Glutamatergic neuron (in vitro differentiated cells): Measurements from ENCODE around the gene GNAI1. TPM values are rescaled to one million over a fixed set of nuclear protein-coding genes. Genes with fewer than 3 reads are reported as not detected.

ENCODE experiments used
- DNase-seq: peaks from one replicate; pipeline ENCODE4 v3.0.0; 2022
- H3K27ac Mint-ChIP-seq: one replicate; pipeline ENCODE4 v1.8.0; 2020; ENCODE audit warnings: mild to moderate bottlenecking, mixed read lengths, inconsistent platforms; ENCODE audit not compliant: unreplicated experiment
- H3K27me3 Mint-ChIP-seq: one replicate; pipeline ENCODE4 v1.8.0; 2020; ENCODE audit warnings: mild to moderate bottlenecking, moderate library complexity, mixed read lengths, inconsistent platforms; ENCODE audit not compliant: unreplicated experiment
- H3K36me3 Mint-ChIP-seq: one replicate; pipeline ENCODE4 v1.8.0; 2020; ENCODE audit warnings: mild to moderate bottlenecking, mixed read lengths, inconsistent platforms; ENCODE audit not compliant: unreplicated experiment
- H3K4me1 Mint-ChIP-seq: one replicate; pipeline ENCODE4 v1.8.0; 2020; ENCODE audit warnings: mild to moderate bottlenecking, low read depth, mixed read lengths, inconsistent platforms; ENCODE audit not compliant: unreplicated experiment
- H3K4me3 Mint-ChIP-seq: one replicate; pipeline ENCODE4 v1.8.0; 2020; ENCODE audit warnings: mild to moderate bottlenecking, mixed read lengths, inconsistent platforms; ENCODE audit not compliant: unreplicated experiment
- H3K9me3 Mint-ChIP-seq: one replicate; pipeline ENCODE4 v1.8.0; 2020; ENCODE audit warnings: mild to moderate bottlenecking, moderate library complexity, mixed read lengths, inconsistent platforms; ENCODE audit not compliant: unreplicated experiment
- total RNA-seq: library from RNA; stranded (reverse); fragmentation: NEBNext Ultra II Directional; extraction: Animal tissue kit (Norgen Biotek cat#: 25700); gene quantifications from one replicate; pipeline ENCODE4 v1.2.1, GENCODE V29; 2021; ENCODE audit not compliant: unreplicated experiment
- TF ChIP-seq, protein P1 (sequence below): fragments of 200-600 bp; sonication (generic); IDR thresholded peaks from one replicate; pipeline ENCODE4 v1.5.0; 2021; ENCODE audit not compliant: partially characterized antibody, unreplicated experiment

The GNAI1 gene
- total RNA-seq, 1 donor from 2014 or later, result 61.9 TPM

DNA sequence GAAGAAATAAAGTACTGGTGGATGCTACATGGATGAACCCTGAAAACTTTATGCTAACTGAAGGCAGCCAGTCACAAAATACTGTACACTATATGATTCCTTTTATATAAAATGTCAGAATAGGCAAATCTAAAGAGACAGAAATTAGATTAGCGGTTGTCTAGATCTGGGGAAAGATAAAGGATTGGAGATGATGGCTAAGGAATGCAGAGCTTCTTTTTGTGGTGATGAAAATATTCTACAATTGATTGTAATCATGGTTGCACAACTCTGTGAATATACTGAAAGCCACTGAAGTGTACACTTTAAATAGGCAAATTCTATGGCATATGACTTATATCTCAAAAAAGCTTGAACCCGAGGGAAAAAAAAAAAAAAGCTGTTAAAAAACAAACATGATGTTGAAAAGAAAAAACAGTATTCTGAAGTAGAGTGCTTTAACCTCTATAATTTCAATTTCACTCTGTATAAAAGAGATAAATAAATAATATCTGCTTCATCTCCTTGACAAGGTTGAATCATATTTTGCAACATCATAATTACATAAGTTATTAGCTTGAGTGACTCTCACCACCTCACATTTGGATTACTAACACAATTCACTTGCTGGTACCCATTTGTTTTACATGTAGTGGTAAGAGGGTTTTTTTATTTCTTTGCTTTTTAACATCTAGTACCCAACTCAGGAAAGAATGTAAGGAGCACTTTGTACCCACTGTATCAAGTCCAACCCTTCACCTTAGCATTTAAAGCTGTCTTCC, 2.8 kb upstream of the GNAI1 start:
- peaks cover 22% of the 10 kb centered on the region for H3K4me1 Mint-ChIP-seq
- H3K27ac Mint-ChIP-seq, result no peak overlapping the region
- DNase-seq, result no peak
- peaks cover 8% of the 10 kb centered on the region for H3K9me3 Mint-ChIP-seq
- no peak overlapping the region for H3K4me3 Mint-ChIP-seq
- peaks cover 5% of the 10 kb centered on the region for H3K27me3 Mint-ChIP-seq
- TF ChIP-seq, protein P1, sequence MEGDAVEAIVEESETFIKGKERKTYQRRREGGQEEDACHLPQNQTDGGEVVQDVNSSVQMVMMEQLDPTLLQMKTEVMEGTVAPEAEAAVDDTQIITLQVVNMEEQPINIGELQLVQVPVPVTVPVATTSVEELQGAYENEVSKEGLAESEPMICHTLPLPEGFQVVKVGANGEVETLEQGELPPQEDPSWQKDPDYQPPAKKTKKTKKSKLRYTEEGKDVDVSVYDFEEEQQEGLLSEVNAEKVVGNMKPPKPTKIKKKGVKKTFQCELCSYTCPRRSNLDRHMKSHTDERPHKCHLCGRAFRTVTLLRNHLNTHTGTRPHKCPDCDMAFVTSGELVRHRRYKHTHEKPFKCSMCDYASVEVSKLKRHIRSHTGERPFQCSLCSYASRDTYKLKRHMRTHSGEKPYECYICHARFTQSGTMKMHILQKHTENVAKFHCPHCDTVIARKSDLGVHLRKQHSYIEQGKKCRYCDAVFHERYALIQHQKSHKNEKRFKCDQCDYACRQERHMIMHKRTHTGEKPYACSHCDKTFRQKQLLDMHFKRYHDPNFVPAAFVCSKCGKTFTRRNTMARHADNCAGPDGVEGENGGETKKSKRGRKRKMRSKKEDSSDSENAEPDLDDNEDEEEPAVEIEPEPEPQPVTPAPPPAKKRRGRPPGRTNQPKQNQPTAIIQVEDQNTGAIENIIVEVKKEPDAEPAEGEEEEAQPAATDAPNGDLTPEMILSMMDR, result no peak
- no peaks in the 10 kb centered on the region for H3K36me3 Mint-ChIP-seq

DNA sequence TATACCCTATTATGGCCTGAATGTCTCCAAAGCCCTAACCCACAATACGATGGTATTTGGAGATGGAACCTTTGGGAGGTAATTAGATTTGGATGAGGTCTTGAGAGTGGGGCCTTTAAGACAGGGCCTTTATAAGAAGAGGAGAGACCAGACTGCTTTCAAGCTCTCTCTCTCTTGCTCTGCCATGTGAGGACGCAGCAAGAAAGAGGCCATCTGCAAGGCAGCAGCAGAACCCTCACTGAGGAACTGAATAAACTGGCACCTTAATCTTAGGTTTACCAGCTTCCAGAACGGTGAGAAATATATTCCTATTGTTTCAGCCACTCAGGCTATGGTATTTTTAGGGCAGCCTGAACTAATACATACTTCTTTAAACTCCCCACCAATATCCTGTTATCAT, 2.0 kb upstream of the GNAI1 start:
- DNase-seq, result no peak
- TF ChIP-seq, protein P1, result no peak
- peaks cover 5% of the 10 kb centered on the region for H3K27me3 Mint-ChIP-seq
- no peak overlapping the region for H3K27ac Mint-ChIP-seq
- peaks cover 19% of the 10 kb centered on the region for H3K4me1 Mint-ChIP-seq
- H3K4me3 Mint-ChIP-seq, result no peak overlapping the region
- no peaks in the 10 kb centered on the region for H3K36me3 Mint-ChIP-seq
- peaks cover 8% of the 10 kb centered on the region for H3K9me3 Mint-ChIP-seq

DNA sequence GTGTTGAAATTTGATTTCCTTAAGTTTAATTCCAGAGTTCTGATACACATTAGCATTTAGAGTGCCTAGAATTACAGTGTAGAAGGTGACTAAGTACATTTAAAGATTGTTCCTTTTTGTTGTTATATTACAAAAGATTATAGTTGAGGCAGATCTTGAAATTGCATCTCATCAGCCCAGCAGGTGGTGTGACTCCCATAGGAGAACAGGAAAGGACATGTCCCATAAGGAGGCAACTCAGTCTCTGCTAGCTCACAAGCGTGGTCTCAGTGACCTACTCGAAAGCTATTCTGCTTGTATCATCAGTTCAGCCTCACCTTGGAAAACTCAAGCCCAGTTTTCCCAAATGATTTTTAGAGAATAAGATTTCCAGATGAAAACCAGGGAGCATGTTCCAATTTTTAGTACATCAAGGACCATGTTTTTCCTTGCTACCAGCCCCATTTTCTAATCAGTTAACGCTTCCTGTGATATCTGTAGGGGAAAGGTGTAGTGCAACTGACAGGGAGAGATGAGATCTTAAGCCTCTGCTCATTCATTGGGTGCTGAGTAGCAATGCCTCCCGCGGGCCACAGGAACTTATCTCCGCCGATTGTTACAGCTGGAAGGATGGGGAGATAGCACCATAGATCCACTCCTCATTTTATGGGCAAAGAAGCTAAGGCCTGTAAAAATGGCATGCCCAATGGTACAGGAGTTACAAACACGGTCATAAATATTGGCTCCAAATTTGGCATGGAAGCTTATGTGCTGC, 1.1 kb upstream of the GNAI1 start:
- peaks cover 19% of the 10 kb centered on the region for H3K4me1 Mint-ChIP-seq
- H3K27ac Mint-ChIP-seq, result peak overlapping the region; percentile 83
- H3K9me3 Mint-ChIP-seq, result peaks cover 8% of the 10 kb centered on the region
- H3K4me3 Mint-ChIP-seq, result peak overlapping the region; percentile 86
- TF ChIP-seq, protein P1, result no peak
- no peak for DNase-seq
- no peaks in the 10 kb centered on the region for H3K36me3 Mint-ChIP-seq
- peaks cover 5% of the 10 kb centered on the region for H3K27me3 Mint-ChIP-seq

DNA sequence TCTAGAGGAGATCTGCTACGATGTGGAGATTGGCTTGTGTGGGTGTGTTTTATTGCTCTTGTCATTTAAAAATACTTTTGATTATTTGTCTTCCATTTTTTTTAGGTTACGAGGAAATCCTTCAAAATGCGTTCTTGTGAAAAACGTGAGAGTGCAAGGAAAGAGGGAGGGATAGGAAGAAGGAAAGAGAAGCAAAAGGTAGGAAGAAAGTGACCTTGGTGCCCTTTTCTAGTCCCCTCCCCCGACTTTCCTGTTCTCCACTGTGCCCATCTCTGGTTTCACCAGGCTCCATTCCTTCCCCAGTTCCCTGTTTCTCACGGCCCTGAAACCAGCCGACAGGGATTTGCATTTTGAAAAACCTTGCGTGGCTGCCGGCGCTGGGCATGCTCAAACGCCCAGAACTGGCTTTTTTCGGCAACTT, 506 bp upstream of the GNAI1 start:
- Mint-ChIP-seq H3K36me3 (no peaks in the 10 kb centered on the region), H3K27ac (peak overlapping the region; percentile 83), H3K9me3 (peaks cover 8% of the 10 kb centered on the region), H3K4me1 (peaks cover 25% of the 10 kb centered on the region), H3K27me3 (peaks cover 6% of the 10 kb centered on the region), H3K4me3 (peak overlapping the region; percentile 86)
- no peak for DNase-seq
- TF ChIP-seq, protein P1, result no peak
